ENCODE measurements around the gene STAB2.

Gene STAB2

GRCh38 chr12:103697971-103698751 lies 111.1 kb downstream of the STAB2 start:
- DNase-seq, result no peak

- peak; percentile 5 for DNase-seq
Observed at GRCh38 chr12:103698752-103699560, 111.9 kb downstream of the STAB2 start.

GRCh38 chr12:103705098-103705497 lies 118.0 kb downstream of the STAB2 start:
- no peak for DNase-seq

GRCh38 chr12:103705927-103706326 lies 118.9 kb downstream of the STAB2 start:
- DNase-seq, result peak; percentile 12

- DNase-seq, result no peak
Observed at GRCh38 chr12:103707446-103707845, 120.4 kb downstream of the STAB2 start.

GRCh38 chr12:103710544-103710943 lies 123.5 kb downstream of the STAB2 start:
- no peak for DNase-seq

GRCh38 chr12:103712216-103712615 lies 125.1 kb downstream of the STAB2 start:
- DNase-seq, result no peak

- DNase-seq, result no peak
Observed at GRCh38 chr12:103715494-103715893, 128.4 kb downstream of the STAB2 start.

- no peak for DNase-seq
Observed at GRCh38 chr12:103716517-103717196, 129.6 kb downstream of the STAB2 start.

- DNase-seq, result no peak
Observed at GRCh38 chr12:103725398-103725797, 138.3 kb downstream of the STAB2 start.

GRCh38 chr12:103727638-103728037 lies 140.6 kb downstream of the STAB2 start:
- DNase-seq, result no peak

GRCh38 chr12:103728323-103728722 lies 141.2 kb downstream of the STAB2 start:
- no peak for DNase-seq

GRCh38 chr12:103729499-103729898 lies 142.4 kb downstream of the STAB2 start:
- DNase-seq, result no peak

- no peak for DNase-seq
Observed at GRCh38 chr12:103731539-103731938, 144.5 kb downstream of the STAB2 start.

- DNase-seq, result no peak
Observed at GRCh38 chr12:103734863-103735262, 147.8 kb downstream of the STAB2 start.

- no peak for DNase-seq
Observed at GRCh38 chr12:103735291-103735690, 148.2 kb downstream of the STAB2 start.

- DNase-seq, result no peak
Observed at GRCh38 chr12:103736572-103736971, 149.5 kb downstream of the STAB2 start.

GRCh38 chr12:103737881-103738280 lies 150.8 kb downstream of the STAB2 start:
- DNase-seq, result no peak

- DNase-seq, result no peak
Observed at GRCh38 chr12:103742349-103742932, 155.4 kb downstream of the STAB2 start.

GRCh38 chr12:103743788-103744187 lies 156.7 kb downstream of the STAB2 start:
- no peak for DNase-seq

- no peak for DNase-seq
Observed at GRCh38 chr12:103745962-103746361, 158.9 kb downstream of the STAB2 start.

GRCh38 chr12:103748002-103748401 lies 160.9 kb downstream of the STAB2 start:
- no peak for DNase-seq

- no peak for DNase-seq
Observed at GRCh38 chr12:103748875-103749274, 161.8 kb downstream of the STAB2 start.
